ENCODE data around the gene PLEKHG4B.

Gene PLEKHG4B

GRCh38 chr5:174291-174600 lies 82.3 kb downstream of the PLEKHG4B start:
- H3F3A ChIP-seq (ENCODE audit: insufficient read depth), result no peaks in the 10 kb centered on the region
- H3K27ac ChIP-seq (ENCODE audit: low read depth, low read length), result no peak overlapping the region
- no peak overlapping the region for H3K4me3 ChIP-seq (ENCODE audit: insufficient read depth, low read length, poor library complexity, severe bottlenecking)
- no peak overlapping the region for H3K4me2 ChIP-seq (ENCODE audit: low read depth, low read length, poor library complexity, severe bottlenecking)
- TF ChIP-seq CTCF (IDR thresholded peaks at IDR 0.05; ENCODE audit: insufficient read depth, low read length, poor library complexity, severe bottlenecking), result no peak
- no peak for TF ChIP-seq EZH2phosphoT487 (conservative IDR thresholded peaks at IDR 0.05; ENCODE audit: low read length)
- H3K36me3 ChIP-seq (ENCODE audit: low read length), result no peaks in the 10 kb centered on the region
- H2AFZ ChIP-seq (ENCODE audit: low read depth, low read length, severe bottlenecking), result no peak overlapping the region
- no peaks in the 10 kb centered on the region for H3K9me3 ChIP-seq (ENCODE audit: insufficient read depth, low read length)
- H3K27me3 ChIP-seq (ENCODE audit: low read length), result no peaks in the 10 kb centered on the region
- no peaks in the 10 kb centered on the region for H3K9me2 ChIP-seq (replicated peaks; ENCODE audit: insufficient read depth, low read length)
- no peak overlapping the region for H3K9ac ChIP-seq (ENCODE audit: low read length)
- H4K20me1 ChIP-seq (ENCODE audit: low read depth, low read length), result no peaks in the 10 kb centered on the region
- H3K79me2 ChIP-seq (ENCODE audit: insufficient read depth, low read length), result no peaks in the 10 kb centered on the region

DNA sequence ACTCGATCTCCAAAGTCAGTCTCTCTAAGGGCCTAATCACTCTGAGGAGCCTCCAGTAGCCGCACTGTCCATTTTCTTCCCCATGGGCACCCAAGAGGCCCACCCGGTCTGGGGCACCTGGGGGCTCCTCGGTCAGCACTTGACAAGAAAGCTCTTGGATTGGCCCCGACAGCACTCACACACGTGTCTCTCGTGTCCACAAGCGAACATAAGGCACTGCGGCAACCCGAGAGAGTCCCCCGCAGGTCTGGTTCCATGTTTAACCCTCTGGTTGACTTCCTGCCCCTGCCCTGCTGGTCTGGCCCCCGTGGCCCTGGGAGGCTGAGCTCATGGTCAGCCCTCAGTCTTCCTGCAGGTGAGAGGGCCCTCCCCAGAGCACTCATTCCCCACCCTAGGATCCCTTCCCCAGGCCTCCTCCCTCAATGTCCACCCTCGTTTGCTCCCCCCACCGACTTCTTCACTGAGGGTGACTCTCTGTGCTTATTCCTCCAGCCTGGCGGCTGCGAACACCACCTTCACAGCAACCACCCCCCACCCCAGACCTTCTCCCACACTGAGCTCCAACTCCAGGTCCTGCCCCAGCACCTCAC lies 83.0 kb downstream of the PLEKHG4B start:
- H3K4me2 ChIP-seq (ENCODE audit: low read depth, low read length, poor library complexity, severe bottlenecking), result no peak overlapping the region
- H4K20me1 ChIP-seq (ENCODE audit: low read depth, low read length), result no peaks in the 10 kb centered on the region
- no peak for TF ChIP-seq EZH2phosphoT487 (conservative IDR thresholded peaks at IDR 0.05; ENCODE audit: low read length)
- H3K9me3 ChIP-seq (ENCODE audit: insufficient read depth, low read length), result no peaks in the 10 kb centered on the region
- H3K9me2 ChIP-seq (replicated peaks; ENCODE audit: insufficient read depth, low read length), result no peaks in the 10 kb centered on the region
- no peak overlapping the region for H3K27ac ChIP-seq (ENCODE audit: low read depth, low read length)
- H3K36me3 ChIP-seq (ENCODE audit: low read length), result no peaks in the 10 kb centered on the region
- no peaks in the 10 kb centered on the region for H3K27me3 ChIP-seq (ENCODE audit: low read length)
- H3K9ac ChIP-seq (ENCODE audit: low read length), result no peak overlapping the region
- H2AFZ ChIP-seq (ENCODE audit: low read depth, low read length, severe bottlenecking), result no peak overlapping the region
- H3F3A ChIP-seq (ENCODE audit: insufficient read depth), result no peaks in the 10 kb centered on the region
- H3K4me3 ChIP-seq (ENCODE audit: insufficient read depth, low read length, poor library complexity, severe bottlenecking), result no peak overlapping the region
- no peaks in the 10 kb centered on the region for H3K79me2 ChIP-seq (ENCODE audit: insufficient read depth, low read length)

DNA sequence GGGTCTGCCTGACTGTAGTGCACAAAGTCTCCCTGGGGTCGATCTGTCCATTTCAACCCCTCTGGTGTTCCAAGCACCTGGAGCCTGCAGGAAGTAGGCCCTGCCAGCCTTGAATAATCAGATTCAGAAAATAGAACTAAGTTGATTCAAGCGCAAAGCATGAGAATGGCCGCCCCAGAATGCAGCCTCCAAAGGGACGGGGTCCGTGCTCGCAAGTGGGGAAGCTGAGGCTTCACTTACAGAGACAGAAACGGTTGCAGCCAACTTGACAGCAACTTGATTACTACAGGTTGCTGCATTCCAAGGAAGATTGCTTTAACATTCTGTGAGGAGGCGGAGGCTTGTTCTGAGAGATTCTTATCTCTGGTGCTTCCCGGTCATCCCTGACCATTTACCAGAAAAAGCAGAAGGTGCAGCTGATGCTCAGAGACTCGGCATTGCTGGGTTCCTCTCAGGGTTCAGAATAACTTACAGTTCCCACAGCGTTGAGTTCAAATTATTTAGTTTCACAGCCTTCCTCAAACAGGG lies 84.4 kb downstream of the PLEKHG4B start:
- Histone ChIP-seq H3F3A (ENCODE audit: insufficient read depth) (no peaks in the 10 kb centered on the region), H3K9ac (ENCODE audit: low read length) (no peak overlapping the region), H3K9me2 (replicated peaks; ENCODE audit: insufficient read depth, low read length) (no peaks in the 10 kb centered on the region), H3K27ac (ENCODE audit: low read depth, low read length) (no peak overlapping the region), H3K9me3 (ENCODE audit: insufficient read depth, low read length) (no peaks in the 10 kb centered on the region), H2AFZ (ENCODE audit: low read depth, low read length, severe bottlenecking) (no peak overlapping the region), H3K27me3 (ENCODE audit: low read length) (no peaks in the 10 kb centered on the region), H3K4me2 (ENCODE audit: low read depth, low read length, poor library complexity, severe bottlenecking) (no peak overlapping the region), H3K79me2 (ENCODE audit: insufficient read depth, low read length) (no peaks in the 10 kb centered on the region), H3K36me3 (ENCODE audit: low read length) (no peaks in the 10 kb centered on the region), H3K4me3 (ENCODE audit: insufficient read depth, low read length, poor library complexity, severe bottlenecking) (no peak overlapping the region), H4K20me1 (ENCODE audit: low read depth, low read length) (no peaks in the 10 kb centered on the region)
- TF ChIP-seq EZH2phosphoT487 (conservative IDR thresholded peaks at IDR 0.05; ENCODE audit: low read length) (no peak), CTCF (IDR thresholded peaks at IDR 0.05; ENCODE audit: insufficient read depth, low read length, poor library complexity, severe bottlenecking) (no peak)

GRCh38 chr5:178110-178509 lies 86.1 kb downstream of the PLEKHG4B start:
- no peaks in the 10 kb centered on the region for H3K79me2 ChIP-seq (ENCODE audit: insufficient read depth, low read length)
- no peak overlapping the region for H2AFZ ChIP-seq (ENCODE audit: low read depth, low read length, severe bottlenecking)
- no peak for TF ChIP-seq EZH2phosphoT487 (conservative IDR thresholded peaks at IDR 0.05; ENCODE audit: low read length)
- TF ChIP-seq CTCF (IDR thresholded peaks at IDR 0.05; ENCODE audit: insufficient read depth, low read length, poor library complexity, severe bottlenecking), result no peak
- no peaks in the 10 kb centered on the region for H3K9me3 ChIP-seq (ENCODE audit: insufficient read depth, low read length)
- no peak overlapping the region for H3K9ac ChIP-seq (ENCODE audit: low read length)
- no peaks in the 10 kb centered on the region for H3K27me3 ChIP-seq (ENCODE audit: low read length)
- no peaks in the 10 kb centered on the region for H4K20me1 ChIP-seq (ENCODE audit: low read depth, low read length)
- H3K27ac ChIP-seq (ENCODE audit: low read depth, low read length), result no peak overlapping the region
- no peak overlapping the region for H3K4me2 ChIP-seq (ENCODE audit: low read depth, low read length, poor library complexity, severe bottlenecking)
- no peak overlapping the region for H3K4me3 ChIP-seq (ENCODE audit: insufficient read depth, low read length, poor library complexity, severe bottlenecking)
- no peaks in the 10 kb centered on the region for H3K9me2 ChIP-seq (replicated peaks; ENCODE audit: insufficient read depth, low read length)
- H3F3A ChIP-seq (ENCODE audit: insufficient read depth), result no peaks in the 10 kb centered on the region
- H3K36me3 ChIP-seq (ENCODE audit: low read length), result no peaks in the 10 kb centered on the region
